HG03439 (cell line): ENCODE measurements around the gene WDPCP.
"Not testable (repeated sequence)": the region's sequence is repeated elsewhere in the genome, so short reads cannot be mapped to it uniquely, and the experiment has no call there.

ENCODE experiments used
- ATAC-seq: cut with Tn5 transposase; IDR thresholded peaks from one replicate; pipeline ENCODE4 v1.9.1; 2021; ENCODE audit warnings: mild to moderate bottlenecking, moderate library complexity; ENCODE audit not compliant: unreplicated experiment

The WDPCP gene

GRCh38 chr2:63465633-63466032 lies 122.6 kb downstream of the WDPCP start:
- no peak for ATAC-seq

GRCh38 chr2:63463142-63463541 lies 125.1 kb downstream of the WDPCP start:
- no peak for ATAC-seq

- no peak for ATAC-seq
Observed at GRCh38 chr2:63446658-63447057, 141.6 kb downstream of the WDPCP start.

- peak; percentile 47 for ATAC-seq
Observed at GRCh38 chr2:63444565-63445288, 143.6 kb downstream of the WDPCP start.

GRCh38 chr2:63440612-63441011 lies 147.7 kb downstream of the WDPCP start:
- ATAC-seq: no peak

GRCh38 chr2:63438181-63438580 lies 150.1 kb downstream of the WDPCP start:
- no peak for ATAC-seq

GRCh38 chr2:63436488-63436887 lies 151.8 kb downstream of the WDPCP start:
- no peak for ATAC-seq

GRCh38 chr2:63435070-63435469 lies 153.2 kb downstream of the WDPCP start:
- ATAC-seq: no peak

- ATAC-seq: no peak
Observed at GRCh38 chr2:63434024-63435001, 154.0 kb downstream of the WDPCP start.

- no peak for ATAC-seq
Observed at GRCh38 chr2:63432373-63432772, 155.9 kb downstream of the WDPCP start.

- ATAC-seq: no peak
Observed at GRCh38 chr2:63425606-63426005, 162.7 kb downstream of the WDPCP start.

- no peak for ATAC-seq
Observed at GRCh38 chr2:63425079-63425416, 163.2 kb downstream of the WDPCP start.

GRCh38 chr2:63424329-63425078 lies 163.8 kb downstream of the WDPCP start:
- ATAC-seq: peak; percentile 96

- no peak for ATAC-seq
Observed at GRCh38 chr2:63422556-63422955, 165.7 kb downstream of the WDPCP start.

GRCh38 chr2:63408530-63408929 lies 179.7 kb downstream of the WDPCP start:
- ATAC-seq: no peak

GRCh38 chr2:63406641-63407040 lies 181.6 kb downstream of the WDPCP start:
- no peak for ATAC-seq

- no peak for ATAC-seq
Observed at GRCh38 chr2:63403820-63404219, 184.5 kb downstream of the WDPCP start.

GRCh38 chr2:63402889-63403288 lies 185.4 kb downstream of the WDPCP start:
- ATAC-seq: not testable (repeated sequence)

- ATAC-seq: no peak
Observed at GRCh38 chr2:63399156-63399555, 189.1 kb downstream of the WDPCP start.

GRCh38 chr2:63379451-63379850 lies 208.8 kb downstream of the WDPCP start:
- no peak for ATAC-seq

- ATAC-seq: no peak
Observed at GRCh38 chr2:63378589-63378988, 209.7 kb downstream of the WDPCP start.
